ENCODE measurements around the gene PPP1R18.

DNA sequence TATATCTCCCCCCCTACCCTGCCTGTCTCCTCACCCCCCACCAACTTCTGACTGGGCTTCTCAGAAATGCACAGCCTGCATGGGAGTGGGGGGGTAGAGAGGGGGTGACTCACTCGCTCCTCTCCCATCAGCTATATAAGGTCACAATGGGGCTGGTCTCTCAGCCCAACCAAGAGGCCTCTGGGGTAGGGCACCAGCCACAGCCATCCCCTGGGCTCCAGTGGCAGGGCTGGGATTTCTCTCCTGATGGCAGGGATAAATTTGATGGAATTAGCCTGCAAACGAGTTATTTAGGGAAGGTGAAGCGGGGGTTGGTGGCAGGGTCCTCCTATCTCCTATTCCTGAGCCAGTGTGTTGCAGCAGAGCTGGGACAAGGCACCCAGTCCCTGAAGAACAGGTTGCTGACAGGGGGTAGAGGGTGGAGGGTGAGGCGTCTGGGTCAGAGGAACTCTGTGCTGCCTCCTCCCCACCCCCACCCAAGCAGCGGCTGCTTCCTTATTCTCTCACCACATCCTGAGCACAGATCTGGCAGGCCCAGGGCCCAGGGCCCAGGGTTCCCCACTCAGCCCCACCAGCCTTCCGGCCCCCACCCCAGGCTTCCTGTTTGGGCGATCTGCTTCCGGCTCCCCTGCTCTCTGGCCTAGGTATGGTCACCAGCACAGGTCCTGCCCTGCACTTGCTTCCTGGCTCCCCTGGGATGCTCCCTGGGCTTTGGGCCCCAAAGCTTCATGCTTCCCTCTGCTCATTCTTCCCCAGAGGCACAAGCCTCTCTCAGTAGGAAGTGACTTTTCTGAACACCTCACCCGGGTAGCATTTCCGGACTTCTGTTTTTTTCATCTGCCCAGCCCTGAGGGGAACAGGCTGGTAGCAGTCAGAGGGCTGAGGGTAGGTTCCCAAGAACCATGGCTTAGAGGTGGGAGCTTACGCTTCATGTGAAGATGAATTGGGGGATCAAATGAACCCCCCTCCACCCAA lies 4.0 kb downstream of the PPP1R18 start:
- TF ChIP-seq ZNF780A (CRISPR knock-in tag; IDR thresholded peaks at IDR 0.05) (no peak), GABPA (tag; conservative IDR thresholded peaks at IDR 0.05; ENCODE audit: low read depth) (peak; percentile 96), TEAD1 (CRISPR knock-in tag; IDR thresholded peaks at IDR 0.05) (no peak), TAF1 (IDR thresholded peaks at IDR 0.05; ENCODE audit: control insufficient read depth, extremely low read depth, insufficient read depth, low read length, severe bottlenecking) (peak; percentile 80)
- TF ChIP-seq, protein P1, sequence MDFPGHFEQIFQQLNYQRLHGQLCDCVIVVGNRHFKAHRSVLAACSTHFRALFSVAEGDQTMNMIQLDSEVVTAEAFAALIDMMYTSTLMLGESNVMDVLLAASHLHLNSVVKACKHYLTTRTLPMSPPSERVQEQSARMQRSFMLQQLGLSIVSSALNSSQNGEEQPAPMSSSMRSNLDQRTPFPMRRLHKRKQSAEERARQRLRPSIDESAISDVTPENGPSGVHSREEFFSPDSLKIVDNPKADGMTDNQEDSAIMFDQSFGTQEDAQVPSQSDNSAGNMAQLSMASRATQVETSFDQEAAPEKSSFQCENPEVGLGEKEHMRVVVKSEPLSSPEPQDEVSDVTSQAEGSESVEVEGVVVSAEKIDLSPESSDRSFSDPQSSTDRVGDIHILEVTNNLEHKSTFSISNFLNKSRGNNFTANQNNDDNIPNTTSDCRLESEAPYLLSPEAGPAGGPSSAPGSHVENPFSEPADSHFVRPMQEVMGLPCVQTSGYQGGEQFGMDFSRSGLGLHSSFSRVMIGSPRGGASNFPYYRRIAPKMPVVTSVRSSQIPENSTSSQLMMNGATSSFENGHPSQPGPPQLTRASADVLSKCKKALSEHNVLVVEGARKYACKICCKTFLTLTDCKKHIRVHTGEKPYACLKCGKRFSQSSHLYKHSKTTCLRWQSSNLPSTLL (IDR thresholded peaks at IDR 0.05): no peak; the same call in 1 of the 2 replicates
- TF ChIP-seq, protein P2, sequence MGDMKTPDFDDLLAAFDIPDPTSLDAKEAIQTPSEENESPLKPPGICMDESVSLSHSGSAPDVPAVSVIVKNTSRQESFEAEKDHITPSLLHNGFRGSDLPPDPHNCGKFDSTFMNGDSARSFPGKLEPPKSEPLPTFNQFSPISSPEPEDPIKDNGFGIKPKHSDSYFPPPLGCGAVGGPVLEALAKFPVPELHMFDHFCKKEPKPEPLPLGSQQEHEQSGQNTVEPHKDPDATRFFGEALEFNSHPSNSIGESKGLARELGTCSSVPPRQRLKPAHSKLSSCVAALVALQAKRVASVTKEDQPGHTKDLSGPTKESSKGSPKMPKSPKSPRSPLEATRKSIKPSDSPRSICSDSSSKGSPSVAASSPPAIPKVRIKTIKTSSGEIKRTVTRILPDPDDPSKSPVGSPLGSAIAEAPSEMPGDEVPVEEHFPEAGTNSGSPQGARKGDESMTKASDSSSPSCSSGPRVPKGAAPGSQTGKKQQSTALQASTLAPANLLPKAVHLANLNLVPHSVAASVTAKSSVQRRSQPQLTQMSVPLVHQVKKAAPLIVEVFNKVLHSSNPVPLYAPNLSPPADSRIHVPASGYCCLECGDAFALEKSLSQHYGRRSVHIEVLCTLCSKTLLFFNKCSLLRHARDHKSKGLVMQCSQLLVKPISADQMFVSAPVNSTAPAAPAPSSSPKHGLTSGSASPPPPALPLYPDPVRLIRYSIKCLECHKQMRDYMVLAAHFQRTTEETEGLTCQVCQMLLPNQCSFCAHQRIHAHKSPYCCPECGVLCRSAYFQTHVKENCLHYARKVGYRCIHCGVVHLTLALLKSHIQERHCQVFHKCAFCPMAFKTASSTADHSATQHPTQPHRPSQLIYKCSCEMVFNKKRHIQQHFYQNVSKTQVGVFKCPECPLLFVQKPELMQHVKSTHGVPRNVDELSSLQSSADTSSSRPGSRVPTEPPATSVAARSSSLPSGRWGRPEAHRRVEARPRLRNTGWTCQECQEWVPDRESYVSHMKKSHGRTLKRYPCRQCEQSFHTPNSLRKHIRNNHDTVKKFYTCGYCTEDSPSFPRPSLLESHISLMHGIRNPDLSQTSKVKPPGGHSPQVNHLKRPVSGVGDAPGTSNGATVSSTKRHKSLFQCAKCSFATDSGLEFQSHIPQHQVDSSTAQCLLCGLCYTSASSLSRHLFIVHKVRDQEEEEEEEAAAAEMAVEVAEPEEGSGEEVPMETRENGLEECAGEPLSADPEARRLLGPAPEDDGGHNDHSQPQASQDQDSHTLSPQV (IDR thresholded peaks at IDR 0.05): no peak
- TF ChIP-seq, protein P3, sequence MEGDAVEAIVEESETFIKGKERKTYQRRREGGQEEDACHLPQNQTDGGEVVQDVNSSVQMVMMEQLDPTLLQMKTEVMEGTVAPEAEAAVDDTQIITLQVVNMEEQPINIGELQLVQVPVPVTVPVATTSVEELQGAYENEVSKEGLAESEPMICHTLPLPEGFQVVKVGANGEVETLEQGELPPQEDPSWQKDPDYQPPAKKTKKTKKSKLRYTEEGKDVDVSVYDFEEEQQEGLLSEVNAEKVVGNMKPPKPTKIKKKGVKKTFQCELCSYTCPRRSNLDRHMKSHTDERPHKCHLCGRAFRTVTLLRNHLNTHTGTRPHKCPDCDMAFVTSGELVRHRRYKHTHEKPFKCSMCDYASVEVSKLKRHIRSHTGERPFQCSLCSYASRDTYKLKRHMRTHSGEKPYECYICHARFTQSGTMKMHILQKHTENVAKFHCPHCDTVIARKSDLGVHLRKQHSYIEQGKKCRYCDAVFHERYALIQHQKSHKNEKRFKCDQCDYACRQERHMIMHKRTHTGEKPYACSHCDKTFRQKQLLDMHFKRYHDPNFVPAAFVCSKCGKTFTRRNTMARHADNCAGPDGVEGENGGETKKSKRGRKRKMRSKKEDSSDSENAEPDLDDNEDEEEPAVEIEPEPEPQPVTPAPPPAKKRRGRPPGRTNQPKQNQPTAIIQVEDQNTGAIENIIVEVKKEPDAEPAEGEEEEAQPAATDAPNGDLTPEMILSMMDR (IDR thresholded peaks at IDR 0.05 in 2 of 3, conservative IDR thresholded peaks at IDR 0.05 in 1 of 3; ENCODE audit: insufficient read depth in 2 of 3, low read depth in 1 of 3, low read length in 3 of 3): no peak
- TF ChIP-seq, protein P4, sequence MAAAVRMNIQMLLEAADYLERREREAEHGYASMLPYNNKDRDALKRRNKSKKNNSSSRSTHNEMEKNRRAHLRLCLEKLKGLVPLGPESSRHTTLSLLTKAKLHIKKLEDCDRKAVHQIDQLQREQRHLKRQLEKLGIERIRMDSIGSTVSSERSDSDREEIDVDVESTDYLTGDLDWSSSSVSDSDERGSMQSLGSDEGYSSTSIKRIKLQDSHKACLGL (CRISPR knock-in tag; IDR thresholded peaks at IDR 0.05; ENCODE audit: borderline replicate concordance, poor library complexity, severe bottlenecking): no peak
